Measurements from ENCODE around the gene CFAP91.

CFAP91 gene

GRCh38 chr3:119743921-119744320, 41.1 kb downstream of the CFAP91 start:
- no peak for DNase-seq (ENCODE audit: low read depth in 2 of 2)

- no peak for DNase-seq (ENCODE audit: low read depth in 2 of 2)
Observed at GRCh38 chr3:119745942-119746341, 43.1 kb downstream of the CFAP91 start.

- no peak for DNase-seq (ENCODE audit: low read depth in 2 of 2)
Observed at GRCh38 chr3:119746423-119746822, 43.6 kb downstream of the CFAP91 start.

- no peak for DNase-seq (ENCODE audit: low read depth in 2 of 2)
Observed at GRCh38 chr3:119747357-119747756, 44.5 kb downstream of the CFAP91 start.

- DNase-seq (ENCODE audit: low read depth in 2 of 2) = no peak
Observed at GRCh38 chr3:119748991-119749390, 46.2 kb downstream of the CFAP91 start.

- DNase-seq (ENCODE audit: low read depth in 2 of 2) = no peak
Observed at GRCh38 chr3:119751423-119751822, 48.6 kb downstream of the CFAP91 start.

Measured in stimulated activated CD4-positive, alpha-beta T cell treated with anti-CD3 and anti-CD28 coated beads, Interleukin-12 subunit alpha, Interleukin-12 subunit beta, amount 100 ng/mL, for 24 hours (primary cell).